Endothelial cell of umbilical vein (primary cell): Measurements from ENCODE around the gene CALCOCO1.

Experiments used
- EZH2 ChIP-seq: IDR thresholded peaks from 2 replicates; pipeline ENCODE4 v1.6.1; 2012; ENCODE audit warnings: borderline replicate concordance, low read depth, mild to moderate bottlenecking, moderate library complexity, low read length, inconsistent platforms; ENCODE audit not compliant: severe bottlenecking
- JUN ChIP-seq: IDR thresholded peaks from 2 replicates; pipeline ENCODE4 v1.6.1; 2011; ENCODE audit warnings: borderline replicate concordance, low read depth; ENCODE audit not compliant: insufficient read length, insufficient read depth
- POLR2A ChIP-seq: IDR thresholded peaks from 2 replicates; pipeline ENCODE4 v1.6.1; 2012; ENCODE audit warnings: low read depth, mild to moderate bottlenecking, control low read depth, low read length
- POLR2AphosphoS5 ChIP-seq: IDR thresholded peaks from 2 replicates; pipeline ENCODE4 v1.6.1; 2012; ENCODE audit warnings: low read depth, mild to moderate bottlenecking, control low read depth, low read length, moderate library complexity; ENCODE audit not compliant: insufficient read depth
- TF ChIP-seq, protein P1 (sequence below), 2 donors: IDR thresholded peaks; 1 replicate in 1 of 2; 2 replicates in 1 of 2; pipeline ENCODE4 v1.5.1; 2011; ENCODE audit warnings: low read length in 2 of 2, mild to moderate bottlenecking in 2 of 2, moderate library complexity in 2 of 2, control low read depth in 1 of 2, inconsistent platforms in 1 of 2, low read depth in 1 of 2; ENCODE audit not compliant: insufficient read depth in 1 of 2; ENCODE audit errors: extremely low read depth in 1 of 2

DNA sequence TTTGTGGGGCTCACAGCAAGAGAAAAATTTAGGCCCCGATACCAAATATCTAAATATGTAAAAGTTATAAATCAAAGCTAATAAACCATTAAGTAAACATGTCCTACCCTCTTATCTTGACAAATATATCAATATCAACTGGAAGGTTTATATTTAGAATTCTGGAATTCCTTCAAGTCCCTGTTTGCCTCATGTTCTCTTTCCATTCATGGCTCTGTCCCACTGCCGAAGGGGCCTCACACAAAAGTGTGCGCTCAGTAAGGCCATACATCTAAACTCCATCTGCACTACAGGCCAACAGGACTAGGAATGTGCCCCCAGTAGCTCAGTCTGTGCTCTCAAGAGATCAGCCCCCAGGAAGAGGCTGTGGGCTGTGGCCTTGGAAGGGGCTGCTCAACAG is 40.8 kb downstream of the CALCOCO1 start:
- TF ChIP-seq POLR2AphosphoS5 (no peak), EZH2 (no peak), POLR2A (no peak), JUN (no peak)
- TF ChIP-seq, protein P1, sequence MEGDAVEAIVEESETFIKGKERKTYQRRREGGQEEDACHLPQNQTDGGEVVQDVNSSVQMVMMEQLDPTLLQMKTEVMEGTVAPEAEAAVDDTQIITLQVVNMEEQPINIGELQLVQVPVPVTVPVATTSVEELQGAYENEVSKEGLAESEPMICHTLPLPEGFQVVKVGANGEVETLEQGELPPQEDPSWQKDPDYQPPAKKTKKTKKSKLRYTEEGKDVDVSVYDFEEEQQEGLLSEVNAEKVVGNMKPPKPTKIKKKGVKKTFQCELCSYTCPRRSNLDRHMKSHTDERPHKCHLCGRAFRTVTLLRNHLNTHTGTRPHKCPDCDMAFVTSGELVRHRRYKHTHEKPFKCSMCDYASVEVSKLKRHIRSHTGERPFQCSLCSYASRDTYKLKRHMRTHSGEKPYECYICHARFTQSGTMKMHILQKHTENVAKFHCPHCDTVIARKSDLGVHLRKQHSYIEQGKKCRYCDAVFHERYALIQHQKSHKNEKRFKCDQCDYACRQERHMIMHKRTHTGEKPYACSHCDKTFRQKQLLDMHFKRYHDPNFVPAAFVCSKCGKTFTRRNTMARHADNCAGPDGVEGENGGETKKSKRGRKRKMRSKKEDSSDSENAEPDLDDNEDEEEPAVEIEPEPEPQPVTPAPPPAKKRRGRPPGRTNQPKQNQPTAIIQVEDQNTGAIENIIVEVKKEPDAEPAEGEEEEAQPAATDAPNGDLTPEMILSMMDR (IDR thresholded peaks at IDR 0.05; ENCODE audit: extremely low read depth in 1 of 2, insufficient read depth in 1 of 2, low read depth in 1 of 2, low read length in 2 of 2), result no peak
